ENCODE measurements around the gene MMP21.

MMP21 gene

DNA sequence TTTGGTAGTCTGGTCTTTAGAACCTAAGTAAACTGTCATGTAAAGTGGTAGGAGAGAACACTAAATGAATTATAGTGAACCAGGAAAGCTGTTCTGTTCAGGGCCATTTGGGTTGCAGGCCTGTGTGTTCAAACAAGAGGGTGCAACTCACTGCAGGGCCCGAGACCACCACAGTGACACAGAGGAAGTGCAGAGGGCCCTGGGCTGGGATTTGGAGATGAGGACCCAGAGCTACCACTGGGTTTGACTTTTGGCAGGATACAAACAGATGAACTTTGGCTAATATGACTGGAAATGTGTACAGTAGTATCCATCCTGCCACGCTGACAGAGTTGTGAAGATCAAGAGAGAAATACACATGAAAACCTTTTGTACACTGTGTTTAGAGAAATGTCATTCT, 9.8 kb downstream of the MMP21 start:
- no peak for DNase-seq (ENCODE audit: low read depth in 2 of 2)

DNA sequence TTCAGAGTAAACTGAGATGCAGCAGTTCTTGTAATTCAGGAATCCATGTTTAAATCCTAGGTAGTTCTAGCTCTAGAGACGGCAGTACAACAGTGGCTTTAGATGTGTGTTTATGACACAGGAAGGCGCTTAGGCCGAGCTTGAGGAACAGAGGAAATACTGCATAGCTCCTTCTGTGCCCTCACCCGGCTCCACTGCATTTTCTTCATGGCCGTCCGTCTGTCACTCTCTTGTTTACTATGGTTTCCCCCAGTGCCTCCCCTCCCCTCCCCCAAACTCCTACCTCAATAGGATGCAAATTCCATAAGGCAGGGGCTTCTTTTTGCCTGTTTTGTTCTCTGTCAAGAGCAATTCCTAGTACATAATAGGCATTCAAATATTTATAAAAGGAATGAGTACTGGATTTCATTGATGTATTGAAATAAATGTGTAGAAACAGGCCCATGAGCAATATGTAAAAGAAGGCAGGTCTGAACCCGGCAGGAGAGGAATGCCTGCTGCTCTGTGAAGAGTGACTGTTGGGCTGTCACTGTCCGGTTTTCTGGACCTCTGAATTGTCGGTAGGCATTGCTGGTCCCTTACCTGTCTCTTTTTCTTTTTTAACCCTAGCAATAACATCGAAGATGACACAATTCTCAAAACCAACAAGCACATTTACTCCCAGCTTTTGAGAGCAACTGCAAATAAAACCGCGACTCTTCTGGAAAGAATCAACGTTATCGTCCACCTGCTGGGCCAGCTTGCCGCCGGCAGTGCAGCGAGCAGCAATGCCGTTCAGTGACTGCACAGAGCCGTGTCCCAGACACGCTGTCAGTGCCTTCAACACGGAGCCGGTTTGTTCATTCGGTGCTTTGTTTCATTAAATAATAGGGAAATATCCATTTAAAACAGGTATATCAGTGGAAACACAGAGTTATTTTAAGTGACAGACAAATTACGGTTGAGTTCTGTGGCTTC, 12.7 kb downstream of the MMP21 start:
- DNase-seq (ENCODE audit: low read depth in 2 of 2), result no peak

DNA sequence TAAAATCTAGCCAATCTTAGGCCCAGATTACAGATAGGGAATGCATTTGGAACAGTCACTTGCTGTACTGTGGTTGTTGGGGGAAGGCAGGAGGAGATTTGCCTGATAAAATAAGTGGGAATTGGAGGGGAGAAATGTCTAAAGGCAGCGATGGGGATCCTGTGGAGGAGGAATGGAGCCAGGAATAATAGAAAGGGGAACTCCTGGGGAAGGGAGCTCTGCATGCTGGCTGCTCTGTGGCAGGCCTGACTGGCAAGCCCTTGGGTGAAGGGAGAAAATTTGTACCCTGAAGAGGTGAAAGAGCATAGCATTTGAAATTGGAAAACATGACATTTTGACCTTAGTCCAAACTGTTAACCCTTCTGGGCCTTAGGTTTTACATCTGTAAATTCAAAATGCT, 13.7 kb downstream of the MMP21 start:
- DNase-seq (ENCODE audit: low read depth in 2 of 2), result no peak

DNA sequence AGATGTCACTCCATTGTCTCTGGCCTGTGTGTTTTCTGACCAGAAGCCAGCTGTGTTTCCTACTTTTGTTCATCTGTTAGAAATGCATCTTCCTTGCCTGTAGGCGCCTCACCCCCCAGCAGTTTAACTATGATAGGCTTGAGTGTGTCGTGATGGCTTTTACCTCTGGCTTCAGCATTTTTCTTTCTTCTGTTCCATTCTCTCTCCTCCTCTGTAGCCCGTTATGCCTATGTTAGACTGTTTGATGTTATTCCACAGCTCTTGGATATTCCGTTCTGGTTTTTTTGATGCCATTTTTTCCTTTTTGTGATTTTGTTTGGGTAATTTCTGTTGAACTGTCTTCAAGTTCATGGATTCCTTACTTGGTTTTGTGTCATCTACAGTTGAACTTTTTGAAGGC, 17.9 kb downstream of the MMP21 start:
- DNase-seq (ENCODE audit: low read depth in 2 of 2), result no peak

DNA sequence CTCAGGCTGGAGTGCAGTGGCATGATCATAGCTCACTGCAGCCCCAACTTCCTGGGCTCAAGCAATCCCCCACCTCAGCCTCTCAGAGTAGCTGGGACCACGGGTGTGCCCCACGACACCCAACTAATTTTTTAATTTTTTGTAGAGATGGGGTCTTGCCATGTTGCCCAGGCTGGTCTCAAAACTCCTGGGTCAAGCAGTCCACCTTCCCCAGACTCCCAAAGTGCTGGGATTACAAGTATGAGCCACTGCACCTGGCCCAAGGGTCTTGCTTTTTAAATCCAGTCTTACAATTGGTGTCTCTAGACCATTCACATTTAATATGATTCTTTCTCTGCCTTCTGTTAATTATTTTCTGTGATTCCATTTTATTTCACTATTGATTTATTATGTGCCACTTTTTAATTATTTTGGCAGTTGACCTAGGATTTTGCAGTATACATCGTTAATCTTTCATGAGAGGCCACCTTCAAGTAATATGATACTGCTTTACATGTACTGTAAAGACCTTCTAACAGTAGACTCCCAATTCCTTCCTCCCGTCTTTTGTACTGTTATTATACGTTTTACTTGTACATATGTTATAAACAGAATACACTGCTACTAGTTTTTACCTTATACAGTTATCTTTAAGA, 18.7 kb downstream of the MMP21 start:
- DNase-seq (ENCODE audit: low read depth in 2 of 2), result no peak

DNA sequence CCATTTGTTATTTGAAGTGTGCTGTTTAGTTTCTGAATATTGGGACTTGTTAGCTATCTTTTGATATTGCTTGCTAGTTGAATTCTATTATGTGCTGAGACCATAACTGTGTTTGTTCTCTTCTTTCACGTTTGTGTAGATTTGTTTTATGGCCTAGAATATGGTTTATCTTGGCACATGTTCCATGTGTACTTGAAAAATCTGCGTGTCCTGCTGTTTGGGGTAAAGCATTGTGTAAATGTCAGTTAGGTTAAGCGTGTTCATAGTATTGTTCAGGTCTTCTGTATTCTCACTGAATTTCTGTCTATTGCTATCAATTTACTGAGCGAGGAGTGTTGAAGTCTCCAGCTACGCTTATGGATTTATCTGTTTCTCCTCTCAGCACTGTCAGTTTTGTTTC, 19.4 kb downstream of the MMP21 start:
- DNase-seq (ENCODE audit: low read depth in 2 of 2), result no peak

DNA sequence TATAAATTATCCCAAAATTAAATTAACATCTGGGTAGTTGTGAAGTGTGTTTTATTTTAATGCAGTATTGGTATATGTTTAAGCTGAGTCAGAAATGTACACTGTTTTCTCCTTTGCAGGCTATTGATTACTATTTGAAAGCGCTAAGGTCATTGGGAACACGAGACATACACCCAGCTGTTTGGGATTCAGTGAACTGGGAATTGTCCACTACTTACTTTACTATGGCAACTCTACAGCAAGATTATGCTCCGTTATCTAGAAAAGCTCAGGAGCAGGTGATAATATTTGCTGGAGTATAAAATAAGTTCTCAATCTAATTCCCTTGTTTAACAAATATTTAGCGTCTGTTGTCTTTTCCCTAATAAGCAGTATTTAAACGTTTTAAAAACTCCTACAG, 28.2 kb downstream of the MMP21 start:
- no peak for DNase-seq (ENCODE audit: low read depth in 2 of 2)

DNA sequence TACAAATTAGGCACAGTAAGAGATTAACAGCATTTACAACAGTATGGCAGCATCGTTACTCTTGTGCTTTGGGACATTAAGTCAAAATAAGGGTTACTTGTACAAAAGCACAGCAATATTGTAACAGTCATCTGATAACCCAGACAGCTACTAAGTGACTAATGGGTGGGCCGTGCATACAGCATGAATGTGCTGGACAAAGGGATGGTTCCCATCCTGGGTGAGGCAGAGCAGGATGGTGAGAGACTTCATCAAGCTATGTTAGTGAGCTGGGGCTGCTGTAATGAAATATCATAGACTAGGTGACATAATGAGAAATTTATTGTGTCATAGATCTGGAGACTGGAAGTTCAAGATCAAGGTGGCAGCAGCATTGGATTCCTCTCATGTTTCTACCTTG, 30.7 kb downstream of the MMP21 start:
- no peak for DNase-seq (ENCODE audit: low read depth in 2 of 2)

DNA sequence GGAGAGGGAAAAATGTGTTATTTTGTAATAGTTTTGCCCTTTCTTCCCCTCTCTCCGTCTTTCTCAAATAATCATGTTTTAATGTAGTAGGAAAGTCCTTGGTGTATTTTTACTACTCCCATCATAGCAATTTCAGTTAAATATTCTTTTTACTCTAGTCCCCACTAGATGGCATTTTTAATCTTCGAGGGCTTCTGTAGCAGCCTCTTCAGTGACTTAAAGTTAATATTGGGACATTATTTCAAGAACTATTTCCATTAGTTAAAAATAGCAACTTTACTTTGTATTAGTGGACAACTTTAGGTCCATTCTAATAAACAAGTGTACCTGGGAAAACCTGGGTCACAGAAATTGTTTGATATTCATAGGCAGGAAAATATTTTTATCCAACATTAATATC, 33.2 kb downstream of the MMP21 start:
- no peak for DNase-seq (ENCODE audit: low read depth in 2 of 2)

DNA sequence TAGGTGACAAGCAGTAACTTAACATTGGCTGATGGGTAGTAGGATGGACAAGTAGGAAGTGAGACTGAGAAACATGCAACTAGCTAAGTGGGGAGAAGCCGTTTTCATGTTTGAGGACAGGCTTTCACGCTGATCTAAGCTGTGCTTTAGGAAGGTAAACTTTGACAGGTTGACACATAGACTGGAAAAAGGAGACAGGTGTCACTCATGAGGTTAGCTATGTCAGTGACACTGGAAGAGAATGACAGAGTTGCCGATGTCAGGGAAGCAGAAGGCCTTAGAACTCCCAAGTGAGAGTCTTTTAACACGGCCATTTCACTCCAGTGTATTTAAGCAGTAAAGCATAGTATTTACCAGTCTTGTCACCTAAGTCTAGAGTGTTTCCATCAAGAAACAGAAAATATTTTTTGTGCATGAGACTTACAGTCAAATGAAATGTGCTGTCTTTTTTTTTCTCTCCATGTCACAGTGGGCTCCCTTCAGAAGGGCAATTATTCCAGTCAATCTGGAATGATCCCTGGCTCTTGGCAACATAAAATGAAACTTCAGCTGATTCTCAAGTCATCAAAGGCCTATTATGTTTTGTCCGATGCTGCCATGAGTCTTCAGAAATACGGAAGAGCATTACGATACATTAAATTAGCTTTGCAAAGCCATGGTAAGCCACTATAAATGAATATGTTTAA, 35.5 kb downstream of the MMP21 start:
- DNase-seq (ENCODE audit: low read depth in 2 of 2), result no peak

DNA sequence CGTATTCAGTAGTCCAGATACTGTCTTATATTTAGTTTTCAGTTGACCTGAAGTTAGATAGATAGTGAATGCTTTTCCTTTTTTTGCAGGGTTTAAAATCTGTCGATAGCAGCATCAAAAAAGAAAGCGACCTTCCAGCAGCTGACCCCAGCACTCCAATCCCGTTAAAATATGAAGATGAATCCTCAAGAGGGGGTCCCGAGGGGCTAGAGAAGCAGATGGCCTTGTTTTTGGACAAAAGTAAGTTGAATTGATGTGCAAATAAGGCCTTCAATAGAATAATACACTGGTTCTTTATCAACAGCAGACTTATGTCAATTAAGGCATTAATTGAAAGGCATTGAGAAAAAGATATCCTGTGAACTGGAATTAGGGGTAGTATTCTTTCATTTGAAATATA, 37.4 kb downstream of the MMP21 start:
- DNase-seq (ENCODE audit: low read depth in 2 of 2), result no peak

DNA sequence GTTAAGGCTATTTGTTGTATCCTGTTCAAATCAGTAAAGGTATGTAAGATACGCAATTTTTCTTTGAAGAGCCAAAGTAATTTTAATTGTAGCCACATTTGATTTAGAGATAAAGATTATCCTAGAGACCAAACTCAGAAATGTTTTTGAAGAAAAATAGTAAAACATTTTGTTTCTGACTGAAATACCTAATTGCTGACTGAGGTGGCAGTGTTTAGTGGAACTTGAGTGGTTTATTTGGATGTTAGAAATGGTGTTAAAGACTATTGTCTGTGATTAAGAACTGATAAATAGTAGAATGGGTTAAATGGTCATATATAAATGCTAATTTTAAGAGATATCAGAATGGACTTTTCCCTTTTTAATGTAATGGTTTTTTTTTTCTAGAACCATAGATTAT, 40.8 kb downstream of the MMP21 start:
- no peak for DNase-seq (ENCODE audit: low read depth in 2 of 2)

DNA sequence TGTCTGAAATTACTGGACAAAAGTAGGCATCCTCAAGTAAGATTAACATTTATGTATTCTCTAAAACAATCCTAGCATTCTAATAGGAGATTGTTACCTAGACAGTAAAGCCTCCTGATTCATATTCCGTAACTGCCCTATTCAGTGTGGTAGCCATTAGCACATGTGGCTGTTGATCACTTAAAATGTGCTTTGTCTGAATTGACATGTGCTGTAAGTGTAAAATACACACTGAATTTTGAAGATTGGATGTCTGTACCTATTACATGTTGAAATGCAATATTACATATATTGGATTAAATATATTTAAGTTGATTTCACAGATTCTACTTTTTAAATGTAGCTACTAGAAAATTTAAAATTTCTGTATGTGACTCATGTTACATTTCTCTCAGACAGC, 41.5 kb downstream of the MMP21 start:
- no peak for DNase-seq (ENCODE audit: low read depth in 2 of 2)

DNA sequence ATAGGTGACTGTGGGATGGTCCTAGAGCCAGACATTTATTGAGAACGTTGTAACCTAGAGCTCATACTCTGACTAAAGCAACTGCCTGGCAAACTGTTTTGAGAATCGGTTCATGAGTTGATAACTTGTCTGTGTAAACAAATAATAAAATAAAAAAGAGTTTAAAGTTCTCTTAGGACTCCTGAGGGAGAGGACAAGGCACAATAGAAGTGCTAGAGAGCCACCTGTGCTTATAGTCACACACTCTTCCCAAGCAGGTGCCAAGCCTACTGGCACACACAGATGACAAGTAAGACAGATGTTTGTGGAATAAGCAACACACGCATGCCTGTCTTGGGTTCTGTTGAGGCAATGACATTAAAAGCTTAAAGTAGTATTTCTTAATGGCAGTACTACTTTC, 48.2 kb downstream of the MMP21 start:
- DNase-seq (ENCODE audit: low read depth in 2 of 2), result no peak

DNA sequence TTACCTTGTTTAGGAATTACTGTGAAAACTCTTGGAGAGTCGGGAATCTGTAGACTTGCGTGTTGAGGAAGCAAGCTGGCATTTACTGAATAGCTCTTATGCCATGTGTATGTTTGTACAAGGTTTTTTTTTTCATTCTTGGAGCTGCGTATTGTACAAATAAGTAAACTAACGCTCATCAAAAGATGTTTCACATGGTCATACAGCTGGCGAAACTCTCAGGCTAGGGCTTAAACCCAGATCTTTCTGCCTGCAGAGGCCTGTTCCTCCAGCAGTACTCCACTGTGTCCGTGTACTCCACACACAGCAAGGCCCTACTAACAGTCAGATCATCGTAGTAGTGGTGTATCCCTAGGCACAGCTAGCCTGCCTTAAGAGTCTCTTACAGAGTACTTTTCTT, 48.7 kb downstream of the MMP21 start:
- DNase-seq (ENCODE audit: low read depth in 2 of 2), result no peak

DNA sequence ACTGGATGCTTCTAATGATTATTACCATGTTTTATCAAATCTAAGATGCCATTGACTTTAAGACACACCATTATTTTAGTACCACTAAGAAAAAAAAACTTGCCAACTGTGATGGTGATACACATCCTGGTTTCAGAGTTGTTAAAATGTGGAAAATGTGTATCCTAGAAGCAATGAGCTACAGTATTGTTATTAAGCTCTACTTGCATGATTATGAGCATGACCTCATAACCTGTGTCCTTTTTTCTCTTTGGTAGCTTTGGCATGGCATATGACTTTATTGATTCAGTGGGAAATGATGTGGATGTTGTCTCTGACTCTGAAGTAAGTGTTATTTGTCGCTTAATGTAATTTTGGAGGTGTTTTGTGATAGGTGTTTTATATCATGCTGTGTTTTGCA, 52.8 kb downstream of the MMP21 start:
- no peak for DNase-seq (ENCODE audit: low read depth in 2 of 2)

DNA sequence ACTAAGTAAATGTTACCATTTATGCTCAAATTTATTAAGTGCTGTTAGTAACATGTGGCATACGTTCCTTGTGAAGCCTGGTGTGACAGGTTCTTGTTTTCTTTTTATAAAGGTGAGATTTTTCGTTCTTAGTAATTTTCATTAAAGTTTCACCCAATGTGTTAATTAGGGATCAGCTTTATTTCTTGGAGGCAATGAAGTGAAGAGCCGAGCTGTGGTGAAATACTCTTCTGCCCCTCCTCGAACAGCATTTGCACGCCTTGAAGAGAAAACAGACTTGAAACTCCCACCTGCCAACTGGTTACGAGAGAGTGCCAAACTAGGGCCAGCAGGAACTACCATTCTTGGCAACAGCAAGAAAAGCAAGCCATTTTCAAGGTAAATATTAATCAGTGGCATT, 54.6 kb downstream of the MMP21 start:
- DNase-seq (ENCODE audit: low read depth in 2 of 2), result no peak

DNA sequence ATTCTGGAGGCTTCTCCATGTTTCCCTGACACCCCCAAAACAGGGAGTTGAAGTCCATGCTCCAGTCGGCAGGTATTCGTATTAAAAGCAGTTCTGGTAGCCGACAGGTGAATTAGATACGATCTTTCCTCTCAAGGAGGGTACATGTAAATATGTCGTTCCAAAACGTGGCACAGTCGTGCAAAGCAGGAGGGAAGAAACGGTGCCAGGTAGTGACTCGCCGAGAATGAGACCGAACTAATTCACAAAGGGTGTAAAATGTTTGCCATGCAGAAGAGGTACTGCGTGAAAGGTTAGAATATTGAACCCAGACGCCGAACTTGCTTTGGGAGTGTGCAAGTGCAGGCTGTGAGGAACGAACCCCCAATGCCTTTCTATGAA, 55.6 kb downstream of the MMP21 start:
- DNase-seq (ENCODE audit: low read depth in 2 of 2), result no peak

DNA sequence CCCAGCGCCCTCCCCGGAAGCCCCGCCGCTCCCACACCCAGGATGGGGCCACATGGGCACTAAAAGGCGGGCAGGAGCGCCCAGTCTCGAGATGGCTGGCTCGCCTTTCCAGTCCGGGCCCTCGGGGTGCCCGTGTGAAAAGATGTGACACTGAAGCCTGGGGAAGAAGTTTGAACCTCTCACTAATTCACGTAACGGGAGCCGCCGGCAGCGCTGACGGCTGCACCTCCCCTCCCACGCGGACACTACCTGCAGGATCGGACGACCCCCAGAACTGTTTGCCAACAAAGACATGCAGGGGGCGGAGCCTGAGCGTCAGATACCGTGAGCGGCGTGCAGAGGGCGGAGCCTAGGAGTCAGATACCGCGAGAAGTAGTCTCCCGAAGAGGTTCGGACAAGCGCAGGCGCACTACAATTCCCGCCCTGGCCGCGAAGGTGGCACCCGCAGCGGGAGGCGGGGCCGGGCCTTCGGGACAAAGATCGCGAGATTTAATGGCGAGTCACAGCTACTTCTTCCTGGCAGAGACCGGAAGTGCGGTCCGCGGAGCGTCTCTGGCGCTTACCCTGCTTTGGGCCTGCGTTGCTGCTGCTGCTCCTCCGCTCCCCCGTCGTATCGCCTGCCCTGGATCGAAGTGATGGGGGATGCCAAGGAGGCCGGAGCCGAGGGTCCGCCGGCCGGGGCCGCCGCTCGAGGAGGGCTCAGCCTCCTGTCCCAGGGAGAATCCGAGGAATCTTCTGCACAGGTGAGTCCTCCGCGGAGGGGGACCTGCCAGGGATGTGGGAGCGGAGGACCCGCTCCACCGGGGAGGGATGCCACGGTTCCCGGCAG, 56.2 kb downstream of the MMP21 start, which contains the start of gene EDRF1:
Gene EDRF1 (plus strand): TSS at position 537 of the 829 bp plus-strand sequence. CDS start 99 bp downstream, at position 636.
- peak; percentile 98 to 99 for DNase-seq (ENCODE audit: low read depth in 2 of 2)
